ENCODE results near the gene RBMS2.
A peak's percentile ranks its signal among the peaks of the same experiment; 100 is the strongest.

DNA sequence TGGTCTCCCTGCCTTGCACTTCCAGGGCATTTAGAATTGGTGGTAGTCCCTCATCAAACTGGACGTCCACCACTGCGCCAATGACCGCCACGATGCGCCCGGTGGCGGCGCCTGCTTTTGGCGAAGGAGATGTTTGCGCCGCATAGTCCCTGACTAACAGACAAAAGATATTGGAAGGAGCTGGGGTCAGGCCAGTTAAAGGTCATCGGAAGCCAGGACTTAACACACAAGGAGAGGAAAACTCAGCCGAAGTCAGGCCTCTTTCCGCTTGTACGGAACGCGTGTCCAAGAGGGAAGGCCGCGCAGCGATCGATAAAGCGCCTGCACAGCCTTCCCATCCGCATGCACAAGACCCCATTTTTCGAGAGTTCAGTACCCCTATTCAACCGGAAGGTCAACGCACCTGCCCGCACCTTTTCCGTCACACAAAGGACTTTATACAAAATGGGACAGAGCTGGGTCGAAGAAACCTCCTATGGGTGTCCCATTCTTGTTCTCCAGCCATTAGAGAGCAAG, 123.6 kb downstream of the RBMS2 start:
- peak in 2 of 5 experiments; percentile 35 to 39 for TF ChIP-seq CTCF (IDR thresholded peaks at IDR 0.05)
- no peak for TF ChIP-seq EP300 (IDR thresholded peaks at IDR 0.05; ENCODE audit: low read depth)
- no peak for TF ChIP-seq POLR2AphosphoS5 (IDR thresholded peaks at IDR 0.05)

Data from transverse colon (tissue), 4 donors.